NB4 (cell line): Measurements from ENCODE around the gene SERPINB6.

Source experiments
- POLR2A ChIP-seq: IDR thresholded peaks from 2 replicates; pipeline ENCODE4 v1.6.1; 2011; ENCODE audit warnings: mild to moderate bottlenecking; ENCODE audit not compliant: insufficient read length; ENCODE audit errors: extremely low read depth
- TF ChIP-seq, protein P1 (sequence below): IDR thresholded peaks from one replicate; pipeline ENCODE4 v1.5.1; 2012; ENCODE audit warnings: low read depth, low read length

DNA sequence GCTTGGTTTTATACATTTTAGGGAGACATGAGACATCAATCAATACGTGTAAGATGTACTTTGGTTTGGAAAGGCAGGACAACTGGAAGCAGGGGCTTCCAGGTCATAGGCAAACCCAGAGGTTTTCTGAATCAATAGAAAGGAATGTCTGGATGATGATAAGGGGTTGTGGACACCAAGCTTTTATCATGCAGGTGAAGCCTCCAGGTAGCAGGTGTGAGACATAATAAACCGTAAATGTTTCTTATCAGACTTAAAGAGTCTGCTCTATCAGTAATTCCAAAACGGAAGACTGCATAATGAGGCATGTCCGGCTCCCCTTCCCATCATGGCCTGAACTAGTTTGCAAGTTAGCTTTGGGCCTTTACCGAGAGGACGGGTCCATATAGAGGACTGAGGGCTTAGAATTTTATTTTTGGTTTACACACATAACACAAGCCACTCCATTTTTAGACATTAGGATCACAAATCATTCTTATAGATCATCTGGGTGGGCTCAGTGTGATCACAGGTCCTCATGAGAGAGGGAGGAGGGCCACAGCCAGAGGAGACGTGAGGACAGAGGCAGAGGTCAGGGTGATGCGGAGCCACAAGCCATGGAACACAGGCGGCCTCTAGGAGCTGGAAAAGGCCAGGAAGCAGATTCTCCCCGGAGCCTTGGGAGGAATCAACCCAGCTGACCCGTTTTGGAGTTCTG is 57.6 kb downstream of the SERPINB6 start:
- no peak for TF ChIP-seq POLR2A
- TF ChIP-seq, protein P1, sequence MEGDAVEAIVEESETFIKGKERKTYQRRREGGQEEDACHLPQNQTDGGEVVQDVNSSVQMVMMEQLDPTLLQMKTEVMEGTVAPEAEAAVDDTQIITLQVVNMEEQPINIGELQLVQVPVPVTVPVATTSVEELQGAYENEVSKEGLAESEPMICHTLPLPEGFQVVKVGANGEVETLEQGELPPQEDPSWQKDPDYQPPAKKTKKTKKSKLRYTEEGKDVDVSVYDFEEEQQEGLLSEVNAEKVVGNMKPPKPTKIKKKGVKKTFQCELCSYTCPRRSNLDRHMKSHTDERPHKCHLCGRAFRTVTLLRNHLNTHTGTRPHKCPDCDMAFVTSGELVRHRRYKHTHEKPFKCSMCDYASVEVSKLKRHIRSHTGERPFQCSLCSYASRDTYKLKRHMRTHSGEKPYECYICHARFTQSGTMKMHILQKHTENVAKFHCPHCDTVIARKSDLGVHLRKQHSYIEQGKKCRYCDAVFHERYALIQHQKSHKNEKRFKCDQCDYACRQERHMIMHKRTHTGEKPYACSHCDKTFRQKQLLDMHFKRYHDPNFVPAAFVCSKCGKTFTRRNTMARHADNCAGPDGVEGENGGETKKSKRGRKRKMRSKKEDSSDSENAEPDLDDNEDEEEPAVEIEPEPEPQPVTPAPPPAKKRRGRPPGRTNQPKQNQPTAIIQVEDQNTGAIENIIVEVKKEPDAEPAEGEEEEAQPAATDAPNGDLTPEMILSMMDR: no peak
